HG03095 (cell line): ENCODE measurements around the gene RNF182.
"Not testable (repeated sequence)": the region's sequence is repeated elsewhere in the genome, so short reads cannot be mapped to it uniquely, and the experiment has no call there.

Source experiments
- ATAC-seq: cut with Tn5 transposase; IDR thresholded peaks from one replicate; pipeline ENCODE4 v1.9.1; 2021; ENCODE audit warnings: moderate library complexity; ENCODE audit not compliant: unreplicated experiment

Gene RNF182

GRCh38 chr6:13952101-13952500, 27.3 kb downstream of the RNF182 start:
- no peak for ATAC-seq

- no peak for ATAC-seq
These were observed 28.4 kb downstream of the RNF182 start for GRCh38 chr6:13953061-13953705.

- no peak for ATAC-seq
These were observed 40.9 kb downstream of the RNF182 start for GRCh38 chr6:13965582-13966127.

GRCh38 chr6:13971303-13971702, 46.6 kb downstream of the RNF182 start:
- no peak for ATAC-seq

- not testable (repeated sequence) for ATAC-seq
These were observed 47.9 kb downstream of the RNF182 start for GRCh38 chr6:13972602-13973001.

GRCh38 chr6:13973422-13973821, 48.7 kb downstream of the RNF182 start:
- not testable (repeated sequence) for ATAC-seq

GRCh38 chr6:13978102-13978640, 53.4 kb downstream of the RNF182 start:
- ATAC-seq, result no peak

GRCh38 chr6:13978787-13979186, 54.0 kb downstream of the RNF182 start:
- ATAC-seq, result no peak

- ATAC-seq, result no peak
These were observed 54.8 kb downstream of the RNF182 start for GRCh38 chr6:13979284-13980171.

GRCh38 chr6:13980534-13980933, 55.8 kb downstream of the RNF182 start:
- ATAC-seq, result no peak

- no peak for ATAC-seq
These were observed 61.0 kb downstream of the RNF182 start for GRCh38 chr6:13985663-13986325.

GRCh38 chr6:13986700-13987399, 62.1 kb downstream of the RNF182 start:
- no peak for ATAC-seq

GRCh38 chr6:13987400-13987865, 62.7 kb downstream of the RNF182 start:
- ATAC-seq, result no peak

GRCh38 chr6:13988049-13988738, 63.4 kb downstream of the RNF182 start:
- no peak for ATAC-seq

- ATAC-seq, result no peak
These were observed 64.2 kb downstream of the RNF182 start for GRCh38 chr6:13988908-13989307.

GRCh38 chr6:13989496-13990144, 64.9 kb downstream of the RNF182 start:
- no peak for ATAC-seq

- no peak for ATAC-seq
These were observed 66.0 kb downstream of the RNF182 start for GRCh38 chr6:13990796-13991195.

- no peak for ATAC-seq
These were observed 66.6 kb downstream of the RNF182 start for GRCh38 chr6:13991393-13991792.

GRCh38 chr6:13992417-13993055, 67.8 kb downstream of the RNF182 start:
- ATAC-seq, result no peak
